DOHH2 (cell line): Measurements from ENCODE around the gene GSG1L2.
"Not testable (repeated sequence)": the region's sequence is repeated elsewhere in the genome, so short reads cannot be mapped to it uniquely, and the experiment has no call there.

ENCODE experiments used
- H3F3A ChIP-seq: fragments of 200-600 bp; sonication (generic), shearing (Covaris generic); 2 replicates; pipeline ENCODE4 v1.6.0; 2016; ENCODE audit warnings: antibody characterized with exemption, mild to moderate bottlenecking; ENCODE audit not compliant: control insufficient read depth, insufficient read depth
- H3K27ac ChIP-seq: fragments of 200-600 bp; sonication (generic); 2 replicates; pipeline ENCODE4 v1.5.1; 2014; ENCODE audit warnings: low read depth, mild to moderate bottlenecking, low read length, moderate library complexity
- H3K27me3 ChIP-seq: fragments of 200-600 bp; sonication (generic); 2 replicates; pipeline ENCODE4 v1.6.1; 2014; ENCODE audit warnings: mild to moderate bottlenecking, low read length, mixed read lengths; ENCODE audit not compliant: control insufficient read depth
- H3K36me3 ChIP-seq: fragments of 200-600 bp; sonication (generic); 2 replicates; pipeline ENCODE4 v1.6.1; 2014; ENCODE audit warnings: mild to moderate bottlenecking, low read length, moderate library complexity, mixed read lengths; ENCODE audit not compliant: control insufficient read depth
- H3K4me1 ChIP-seq: fragments of 200-600 bp; sonication (generic); 2 replicates; pipeline ENCODE4 v1.6.1; 2014; ENCODE audit warnings: mild to moderate bottlenecking, low read length, mixed read lengths; ENCODE audit not compliant: control insufficient read depth
- H3K4me2 ChIP-seq: fragments of 200-600 bp; sonication (generic); 2 replicates; pipeline ENCODE4 v1.6.0; 2014; ENCODE audit warnings: mild to moderate bottlenecking, low read length, moderate library complexity
- H3K4me3 ChIP-seq: fragments of 200-600 bp; sonication (generic); 2 replicates; pipeline ENCODE4 v1.5.1; 2014; ENCODE audit warnings: mild to moderate bottlenecking, low read length, mixed read lengths
- H3K79me2 ChIP-seq: fragments of 200-600 bp; sonication (generic); 2 replicates; pipeline ENCODE4 v1.6.1; 2014; ENCODE audit warnings: mild to moderate bottlenecking, low read length, mixed read lengths; ENCODE audit not compliant: control insufficient read depth
- H3K9me2 ChIP-seq: fragments of 200-600 bp; sonication (generic); replicated peaks from 2 replicates; pipeline ENCODE4 v1.6.1; 2014; ENCODE audit warnings: mild to moderate bottlenecking, low read length, mixed read lengths; ENCODE audit not compliant: control insufficient read depth
- H3K9me3 ChIP-seq: fragments of 200-600 bp; sonication (generic); 2 replicates; pipeline ENCODE4 v1.6.1; 2014; ENCODE audit warnings: antibody characterized with exemption, low read length, mixed read lengths; ENCODE audit not compliant: control insufficient read depth, insufficient read depth
- H4K20me1 ChIP-seq: fragments of 200-600 bp; sonication (generic); 2 replicates; pipeline ENCODE4 v1.6.0; 2014; ENCODE audit warnings: low read depth, mild to moderate bottlenecking, antibody characterized with exemption, low read length, moderate library complexity; ENCODE audit not compliant: control insufficient read depth, insufficient read depth
- EZH2phosphoT487 ChIP-seq: fragments of 200-600 bp; sonication (generic); IDR thresholded peaks from 2 replicates; pipeline ENCODE4 v1.6.1; 2017; ENCODE audit warnings: borderline replicate concordance, mild to moderate bottlenecking, antibody characterized with exemption, low read length, moderate library complexity, mixed read lengths
- TF ChIP-seq, protein P1 (sequence below): fragments of 200-600 bp; sonication (generic); IDR thresholded peaks from one replicate; pipeline ENCODE4 v1.5.1; 2014; ENCODE audit warnings: antibody characterized with exemption, mild to moderate bottlenecking, low read depth, low read length; ENCODE audit not compliant: poor library complexity, severe bottlenecking

Gene GSG1L2

GRCh38 chr17:9788601-9789000 lies 33.3 kb downstream of the GSG1L2 start:
- H3K79me2 ChIP-seq = no peaks in the 10 kb centered on the region
- no peaks in the 10 kb centered on the region for H3K36me3 ChIP-seq
- H3K9me2 ChIP-seq = no peaks in the 10 kb centered on the region
- no peaks in the 10 kb centered on the region for H3K9me3 ChIP-seq
- no peak for TF ChIP-seq EZH2phosphoT487
- TF ChIP-seq, protein P1, sequence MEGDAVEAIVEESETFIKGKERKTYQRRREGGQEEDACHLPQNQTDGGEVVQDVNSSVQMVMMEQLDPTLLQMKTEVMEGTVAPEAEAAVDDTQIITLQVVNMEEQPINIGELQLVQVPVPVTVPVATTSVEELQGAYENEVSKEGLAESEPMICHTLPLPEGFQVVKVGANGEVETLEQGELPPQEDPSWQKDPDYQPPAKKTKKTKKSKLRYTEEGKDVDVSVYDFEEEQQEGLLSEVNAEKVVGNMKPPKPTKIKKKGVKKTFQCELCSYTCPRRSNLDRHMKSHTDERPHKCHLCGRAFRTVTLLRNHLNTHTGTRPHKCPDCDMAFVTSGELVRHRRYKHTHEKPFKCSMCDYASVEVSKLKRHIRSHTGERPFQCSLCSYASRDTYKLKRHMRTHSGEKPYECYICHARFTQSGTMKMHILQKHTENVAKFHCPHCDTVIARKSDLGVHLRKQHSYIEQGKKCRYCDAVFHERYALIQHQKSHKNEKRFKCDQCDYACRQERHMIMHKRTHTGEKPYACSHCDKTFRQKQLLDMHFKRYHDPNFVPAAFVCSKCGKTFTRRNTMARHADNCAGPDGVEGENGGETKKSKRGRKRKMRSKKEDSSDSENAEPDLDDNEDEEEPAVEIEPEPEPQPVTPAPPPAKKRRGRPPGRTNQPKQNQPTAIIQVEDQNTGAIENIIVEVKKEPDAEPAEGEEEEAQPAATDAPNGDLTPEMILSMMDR = no peak
- H3K27ac ChIP-seq = no peak overlapping the region
- no peaks in the 10 kb centered on the region for H4K20me1 ChIP-seq
- H3F3A ChIP-seq = no peaks in the 10 kb centered on the region
- H3K4me1 ChIP-seq = no peaks in the 10 kb centered on the region
- no peak overlapping the region for H3K4me3 ChIP-seq
- no peaks in the 10 kb centered on the region for H3K27me3 ChIP-seq
- H3K4me2 ChIP-seq = no peak overlapping the region

GRCh38 chr17:9784544-9784943 lies 37.3 kb downstream of the GSG1L2 start:
- Histone ChIP-seq H3K4me3 (no peak overlapping the region), H3K9me3 (no peaks in the 10 kb centered on the region), H4K20me1 (no peaks in the 10 kb centered on the region), H3K79me2 (no peaks in the 10 kb centered on the region), H3K27ac (no peak overlapping the region), H3K27me3 (no peaks in the 10 kb centered on the region), H3F3A (no peaks in the 10 kb centered on the region), H3K9me2 (no peaks in the 10 kb centered on the region), H3K4me1 (no peaks in the 10 kb centered on the region), H3K36me3 (no peaks in the 10 kb centered on the region), H3K4me2 (no peak overlapping the region)
- TF ChIP-seq, protein P1 = no peak
- TF ChIP-seq EZH2phosphoT487 = no peak

DNA sequence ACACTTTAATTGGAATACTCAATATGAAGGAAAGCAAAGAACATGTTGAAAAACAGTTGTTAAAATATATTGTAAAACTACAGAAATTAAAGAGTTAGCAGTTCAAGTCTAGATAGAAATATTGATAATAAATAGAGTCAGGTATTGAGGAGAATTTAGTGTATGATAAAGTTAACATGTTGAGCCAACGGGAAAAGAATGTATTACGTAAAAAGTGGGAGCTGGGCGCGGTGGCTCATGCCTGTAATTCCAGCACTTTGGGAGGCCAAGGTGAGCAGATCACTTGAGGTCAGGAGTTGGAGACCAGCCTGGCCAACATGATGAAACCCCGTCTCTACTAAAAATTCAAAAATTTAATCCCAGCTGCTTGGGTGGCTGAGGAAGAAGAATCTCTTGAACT lies 38.4 kb downstream of the GSG1L2 start:
- H4K20me1 ChIP-seq, H3K9me2 ChIP-seq, H3K79me2 ChIP-seq, H3K27me3 ChIP-seq, H3K9me3 ChIP-seq, H3K27ac ChIP-seq, H3F3A ChIP-seq, H3K4me2 ChIP-seq, H3K4me3 ChIP-seq, H3K4me1 ChIP-seq, H3K36me3 ChIP-seq: not testable (repeated sequence)

- Histone ChIP-seq H3K9me3 (no peaks in the 10 kb centered on the region), H4K20me1 (no peaks in the 10 kb centered on the region), H3K4me3 (no peak overlapping the region), H3K9me2 (no peaks in the 10 kb centered on the region), H3K4me2 (no peak overlapping the region), H3K79me2 (no peaks in the 10 kb centered on the region), H3K36me3 (no peaks in the 10 kb centered on the region), H3K27ac (no peak overlapping the region), H3K27me3 (no peaks in the 10 kb centered on the region), H3K4me1 (no peaks in the 10 kb centered on the region), H3F3A (no peaks in the 10 kb centered on the region)
- TF ChIP-seq EZH2phosphoT487 = no peak
- TF ChIP-seq, protein P1 = no peak
These were observed 38.8 kb downstream of the GSG1L2 start for GRCh38 chr17:9783050-9783449.
